ENCODE measurements around the gene CTDP1.

DNA sequence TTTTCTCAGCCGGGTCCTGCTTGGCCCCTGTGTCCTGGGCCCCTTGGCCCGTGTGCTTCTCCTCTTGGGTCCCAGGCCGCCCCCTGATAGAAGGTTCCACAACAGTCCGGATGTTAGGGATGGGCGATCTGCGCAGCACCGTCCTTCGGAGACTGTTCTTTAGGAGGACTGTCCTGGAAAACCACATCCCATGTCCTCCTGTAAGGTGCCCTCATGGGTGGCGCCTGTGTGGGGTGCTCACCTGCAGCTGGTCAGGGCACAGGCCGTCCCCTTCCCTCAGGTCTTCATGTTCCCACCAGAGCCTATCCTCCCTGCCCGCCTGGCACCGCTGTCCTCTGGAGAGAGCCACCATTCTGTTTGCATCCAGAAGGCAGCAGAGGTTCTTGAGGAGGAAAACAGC, 50.0 kb downstream of the CTDP1 start:
- no peak for TF ChIP-seq POLR2A (IDR thresholded peaks at IDR 0.05; ENCODE audit: low read length)
- no peak for TF ChIP-seq GATA1 (IDR thresholded peaks at IDR 0.05; ENCODE audit: low read depth, low read length)
